IMR-90 (cell line): ENCODE results near the gene EPHB1. TPM values are rescaled to one million over a fixed set of nuclear protein-coding genes. Genes with fewer than 3 reads are reported as not detected.

Source experiments
- ATAC-seq: fragments of 200-7000 bp; cut with Tn5 transposase; 2 replicates; pipeline ENCODE4 v1.9.1; 2020; ENCODE audit warnings: low read depth, mild to moderate bottlenecking, moderate library complexity
- BruUV-seq: library from RNA; stranded (reverse); fragments of 400-500 nt; replicated peaks from 2 replicates; lab custom pipeline; 2021; lab: Mats Ljungman, UMichigan
- CTCF ChIA-PET: fragments of 300-600 bp; formaldehyde crosslinking; extraction: SDS; loops from one replicate; lab custom pipeline; 2021; ENCODE audit warnings: antibody characterized with exemption; lab: Yijun Ruan, JAX
- POLR2A ChIA-PET: fragments of 300-600 bp; sonication (Branson Sonifier 250); formaldehyde crosslinking; loops from one replicate; lab custom pipeline; 2022; ENCODE audit warnings: antibody characterized with exemption; ENCODE audit not compliant: unreplicated experiment; lab: Charles Lee
- DNase-seq: peaks from one replicate; pipeline ENCODE4 v3.0.0; 2013
- H2AFZ ChIP-seq: replicated peaks from 2 replicates; pipeline ENCODE3; 2013; ENCODE audit warnings: low read length, mild to moderate bottlenecking; ENCODE audit not compliant: poor library complexity
- H2AK5ac ChIP-seq: 2 replicates; pipeline ENCODE4 v1.6.1; 2013; ENCODE audit warnings: low read depth, low read length, inconsistent platforms
- H2AK9ac ChIP-seq: replicated peaks from 2 replicates; pipeline ENCODE3; 2013; ENCODE audit warnings: mild to moderate bottlenecking, low read depth, low read length, moderate library complexity; ENCODE audit not compliant: poor library complexity
- H2BK120ac ChIP-seq: 2 replicates; pipeline ENCODE4 v1.6.1; 2013; ENCODE audit warnings: low read depth, low read length, inconsistent platforms
- H2BK15ac ChIP-seq: 3 replicates; pipeline ENCODE4 v1.6.1; 2013; ENCODE audit warnings: low read depth, low read length, inconsistent platforms
- H2BK20ac ChIP-seq: 2 replicates; pipeline ENCODE4 v1.6.1; 2013; ENCODE audit warnings: low read depth, mild to moderate bottlenecking, inconsistent platforms, low read length, moderate library complexity
- H2BK5ac ChIP-seq: 2 replicates; pipeline ENCODE4 v1.6.1; 2013; ENCODE audit warnings: mild to moderate bottlenecking, low read depth, low read length, inconsistent platforms; ENCODE audit not compliant: poor library complexity, severe bottlenecking
- H3K14ac ChIP-seq: replicated peaks from 2 replicates; pipeline ENCODE4 v1.6.1; 2013; ENCODE audit warnings: low read depth, low read length, inconsistent platforms
- H3K18ac ChIP-seq: 2 replicates; pipeline ENCODE4 v1.6.1; 2013; ENCODE audit warnings: low read depth, low read length, control low read depth
- H3K23ac ChIP-seq: 2 replicates; pipeline ENCODE4 v1.6.1; 2013; ENCODE audit warnings: low read depth, low read length, inconsistent platforms
- H3K27ac ChIP-seq: 2 replicates; pipeline ENCODE4 v1.5.1; 2013; ENCODE audit warnings: mild to moderate bottlenecking, control low read depth, low read length; ENCODE audit not compliant: insufficient read depth
- H3K27me3 ChIP-seq: 2 replicates; pipeline ENCODE4 v1.6.1; 2013; ENCODE audit warnings: low read length; ENCODE audit not compliant: control insufficient read depth, insufficient read depth
- H3K36me3 ChIP-seq: 2 replicates; pipeline ENCODE4 v1.6.1; 2013; ENCODE audit warnings: low read length, mixed read lengths; ENCODE audit not compliant: control insufficient read depth, insufficient read depth
- H3K4ac ChIP-seq: 2 replicates; pipeline ENCODE4 v1.6.1; 2013; ENCODE audit warnings: low read depth, low read length, inconsistent platforms
- H3K4me1 ChIP-seq: 2 replicates; pipeline ENCODE4 v1.6.1; 2013; ENCODE audit warnings: low read length, mixed read lengths; ENCODE audit not compliant: control insufficient read depth, insufficient read depth
- H3K4me2 ChIP-seq: 2 replicates; pipeline ENCODE4 v1.6.1; 2013; ENCODE audit warnings: low read depth, mild to moderate bottlenecking, control low read depth, low read length, moderate library complexity
- H3K4me3 ChIP-seq: 2 replicates; pipeline ENCODE4 v1.5.1; 2013; ENCODE audit warnings: low read depth, mild to moderate bottlenecking, control low read depth, low read length, moderate library complexity; ENCODE audit not compliant: insufficient read depth
- H3K56ac ChIP-seq: 2 replicates; pipeline ENCODE4 v1.6.1; 2013; ENCODE audit warnings: low read length, inconsistent platforms; ENCODE audit not compliant: insufficient read depth; ENCODE audit errors: extremely low read depth
- H3K79me1 ChIP-seq, 2 experiments: 2 replicates each; pipeline ENCODE4 v1.6.1; 2013; ENCODE audit warnings: low read length in 2 of 2, inconsistent platforms in 1 of 2, low read depth in 1 of 2
- H3K9ac ChIP-seq: 2 replicates; pipeline ENCODE4 v1.6.1; 2013; ENCODE audit warnings: low read depth, low read length, control low read depth
- H3K9me1 ChIP-seq: 2 replicates; pipeline ENCODE4 v1.6.1; 2013; ENCODE audit warnings: low read length, inconsistent platforms; ENCODE audit not compliant: insufficient read depth
- H3K9me3 ChIP-seq: 2 replicates; pipeline ENCODE4 v1.6.1; 2013; ENCODE audit warnings: low read length; ENCODE audit not compliant: control insufficient read depth, insufficient read depth
- H4K20me1 ChIP-seq: 2 replicates; pipeline ENCODE4 v1.6.1; 2013; ENCODE audit warnings: low read length, inconsistent platforms; ENCODE audit not compliant: insufficient read depth
- H4K5ac ChIP-seq: 2 replicates; pipeline ENCODE4 v1.6.1; 2013; ENCODE audit warnings: mild to moderate bottlenecking, low read depth, low read length, control low read depth
- H4K8ac ChIP-seq, 2 experiments: 2 replicates each; pipeline ENCODE4 v1.6.1; 2013; ENCODE audit warnings: low read depth in 2 of 2, low read length in 2 of 2, control low read depth in 1 of 2, inconsistent platforms in 1 of 2
- H4K91ac ChIP-seq: 2 replicates; pipeline ENCODE4 v1.6.1; 2013; ENCODE audit warnings: low read depth, low read length, inconsistent platforms; ENCODE audit not compliant: insufficient read depth
- CHD1 ChIP-seq: IDR thresholded peaks from 2 replicates; pipeline ENCODE4 v1.6.1; 2012; ENCODE audit warnings: low read depth, low read length, improper control_type of control experiment
- CTCF ChIP-seq: conservative IDR thresholded peaks from 2 replicates; pipeline ENCODE4 v1.5.1; 2012; ENCODE audit warnings: mild to moderate bottlenecking, low read depth, low read length, improper control_type of control experiment
- ELK1 ChIP-seq: fragments of 150-350 bp; IDR thresholded peaks from 2 replicates; pipeline ENCODE4 v1.6.1; 2016; ENCODE audit warnings: low read depth, mild to moderate bottlenecking, low read length, moderate library complexity, borderline replicate concordance
- FOS ChIP-seq: fragments of 150-350 bp; IDR thresholded peaks from 2 replicates; pipeline ENCODE4 v1.6.1; 2016; ENCODE audit warnings: low read depth, low read length
- MAFK ChIP-seq: IDR thresholded peaks from 2 replicates; pipeline ENCODE4 v1.6.1; 2012; ENCODE audit warnings: low read depth, low read length, improper control_type of control experiment
- RAD21 ChIP-seq: IDR thresholded peaks from 2 replicates; pipeline ENCODE4 v1.6.1; 2012; ENCODE audit warnings: low read length, improper control_type of control experiment
- RFX5 ChIP-seq: IDR thresholded peaks from 2 replicates; pipeline ENCODE4 v1.8.0; 2012; ENCODE audit warnings: low read depth, mild to moderate bottlenecking, low read length, moderate library complexity
- WGBS, 2 experiments: methylation state at CpG; one replicate each; pipeline versions ENCODE4 v1.1.5 to v1.1.7; 2013; ENCODE audit warnings: missing lambda C conversion rate in 2 of 2; ENCODE audit not compliant: insufficient read length in 1 of 2; ENCODE audit errors: extremely low coverage in 2 of 2; 5-methylcytosine and 5-hydroxymethylcytosine counted together
- dilution Hi-C: fragments of 300-500 bp; cut with HindIII; formaldehyde crosslinking; loops from one replicate; pipeline ENCODE4 v1.14.3; 2018; ENCODE audit warnings: low sequenced_read_pairs; ENCODE audit not compliant: unreplicated experiment
- in situ Hi-C: fragments of 300-500 bp; cut with MboI; formaldehyde crosslinking; loops from 3 replicates; pipeline ENCODE4 v1.14.3; 2019; ENCODE audit warnings: low sequenced_read_pairs, inconsistent platforms, mixed read lengths
- intact Hi-C: fragments of 100-400 bp; cut with micrococcal nuclease; formaldehyde crosslinking; loops from 2 replicates; pipeline ENCODE4 v1.10.0; 2022
- polyA plus RNA-seq, 3 experiments: library from polyadenylated mRNA; depleted of rRNA; stranded (reverse); fragments of >200 nt; gene quantifications; 2 replicates each; pipeline ENCODE4 v1.2.3, GENCODE V29; 2012; ENCODE audit warnings: low replicate concordance in 1 of 3
- total RNA-seq: library from RNA; depleted of rRNA; stranded (reverse); fragments of >200 nt; gene quantifications from 2 replicates; pipeline ENCODE4 v1.2.3, GENCODE V29; 2012

EPHB1 gene
- total and polyA plus RNA-seq, 2 of the 4 experiments (the other 2 are of a cell fraction): 0.17 to 0.36 TPM

- Histone ChIP-seq H3K14ac (no peak overlapping the region), H3K56ac (no peak overlapping the region), H3K4me2 (no peak overlapping the region), H3K79me1 (no peaks in the 10 kb centered on the region), H3K9ac (no peak overlapping the region), H3K36me3 (no peaks in the 10 kb centered on the region), H3K9me3 (no peaks in the 10 kb centered on the region), H4K8ac (no peak overlapping the region), H2BK120ac (no peak overlapping the region), H3K4me1 (no peaks in the 10 kb centered on the region), H2AFZ (no peak overlapping the region), H3K27me3 (no peaks in the 10 kb centered on the region), H3K18ac (no peak overlapping the region), H2BK5ac (no peak overlapping the region), H3K27ac (no peak overlapping the region), H4K5ac (no peak overlapping the region), H3K23ac (no peak overlapping the region), H4K91ac (no peak overlapping the region), H3K4ac (no peak overlapping the region), H2AK9ac (no peak overlapping the region), H4K20me1 (no peaks in the 10 kb centered on the region), H2BK20ac (no peak overlapping the region), H2BK15ac (no peak overlapping the region), H2AK5ac (no peak overlapping the region), H3K9me1 (no peaks in the 10 kb centered on the region), H3K4me3 (no peak overlapping the region)
- 33% methylated on average over 1 of the region's 5 CpGs; no CpG with 5 or more reads in 1 of the 2 experiments for WGBS, 2 experiments
- CTCF ChIA-PET: no interaction called here
- dilution Hi-C loops (no loop called here), intact Hi-C loops (no loop called here), in situ Hi-C loops (no loop called here)
- TF ChIP-seq FOS (no peak), ELK1 (no peak), RFX5 (no peak), MAFK (no peak), CTCF (no peak), CHD1 (no peak), RAD21 (no peak)
- POLR2A ChIA-PET: no interaction called here
- ATAC-seq (no peak), DNase-seq (no peak)
- no TSS peak for BruUV-seq
Observed at GRCh38 chr3:134938029-134938525, 143.0 kb downstream of the EPHB1 start.
